GM21381 (cell line): ENCODE data around the gene ZNF423.

Experiments
- ATAC-seq: cut with Tn5 transposase; IDR thresholded peaks from one replicate; pipeline ENCODE4 v1.9.1; 2021; ENCODE audit warnings: mild to moderate bottlenecking, moderate library complexity; ENCODE audit not compliant: unreplicated experiment

ZNF423 gene

GRCh38 chr16:49788986-49789385, 66.9 kb downstream of the ZNF423 start:
- no peak for ATAC-seq

GRCh38 chr16:49788572-49788971, 67.3 kb downstream of the ZNF423 start:
- ATAC-seq, result no peak

DNA sequence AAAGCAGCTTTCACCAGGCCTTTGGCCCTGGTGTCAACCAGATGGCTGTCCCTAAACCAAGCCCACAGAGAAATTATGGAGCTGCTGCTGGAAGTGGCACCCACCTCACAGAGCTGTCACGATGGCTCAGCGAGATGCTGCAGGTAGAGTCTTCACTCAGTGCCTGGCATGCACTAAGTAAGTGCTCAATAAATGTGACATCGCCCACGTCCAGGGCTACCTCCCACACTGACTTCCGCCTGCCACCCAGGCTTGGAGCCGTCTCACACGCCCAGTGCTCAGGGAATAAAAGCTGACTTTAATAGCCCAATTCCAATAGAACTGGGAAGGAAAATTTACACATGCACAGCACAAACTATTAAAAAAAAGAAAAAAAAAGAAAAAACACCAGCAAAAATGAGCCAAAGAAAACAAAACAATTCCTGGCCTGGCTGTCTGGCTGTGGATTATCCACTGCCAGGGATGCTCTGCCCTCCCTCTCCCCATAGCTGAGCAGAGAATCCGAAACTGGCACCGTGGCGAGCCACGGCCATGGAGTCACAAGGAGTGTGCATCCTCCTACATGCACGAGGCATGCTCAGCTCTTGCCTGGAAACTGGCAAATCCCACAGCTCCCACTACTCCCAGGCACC, 68.9 kb downstream of the ZNF423 start:
- no peak for ATAC-seq

- ATAC-seq, result no peak
Observed at GRCh38 chr16:49785970-49786369, 69.9 kb downstream of the ZNF423 start.

GRCh38 chr16:49782405-49782804, 73.5 kb downstream of the ZNF423 start:
- ATAC-seq, result no peak

- no peak for ATAC-seq
Observed at GRCh38 chr16:49781401-49781800, 74.5 kb downstream of the ZNF423 start.

GRCh38 chr16:49780433-49780832, 75.5 kb downstream of the ZNF423 start:
- no peak for ATAC-seq

- no peak for ATAC-seq
Observed at GRCh38 chr16:49779979-49780378, 75.9 kb downstream of the ZNF423 start.

GRCh38 chr16:49778202-49778930, 77.5 kb downstream of the ZNF423 start:
- no peak for ATAC-seq

DNA sequence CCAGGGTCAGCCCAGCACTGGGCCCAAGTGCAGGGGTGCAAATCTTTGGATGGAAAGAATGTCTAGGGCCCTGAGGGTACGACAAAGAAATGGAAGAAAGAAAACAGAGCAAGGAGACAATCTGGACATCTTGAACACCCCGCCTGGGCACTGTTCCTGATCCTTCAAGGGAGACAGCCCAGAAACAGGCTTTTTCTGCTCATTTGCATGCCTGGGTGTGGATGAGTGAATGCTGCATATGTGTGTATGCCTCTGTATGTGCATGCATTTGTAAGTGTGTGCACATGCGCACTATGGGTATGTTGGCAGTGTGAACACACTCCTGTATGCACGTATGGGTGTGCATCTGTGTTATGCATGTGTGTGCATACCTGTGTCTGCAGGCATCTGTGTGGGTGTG, 79.2 kb downstream of the ZNF423 start:
- no peak for ATAC-seq

DNA sequence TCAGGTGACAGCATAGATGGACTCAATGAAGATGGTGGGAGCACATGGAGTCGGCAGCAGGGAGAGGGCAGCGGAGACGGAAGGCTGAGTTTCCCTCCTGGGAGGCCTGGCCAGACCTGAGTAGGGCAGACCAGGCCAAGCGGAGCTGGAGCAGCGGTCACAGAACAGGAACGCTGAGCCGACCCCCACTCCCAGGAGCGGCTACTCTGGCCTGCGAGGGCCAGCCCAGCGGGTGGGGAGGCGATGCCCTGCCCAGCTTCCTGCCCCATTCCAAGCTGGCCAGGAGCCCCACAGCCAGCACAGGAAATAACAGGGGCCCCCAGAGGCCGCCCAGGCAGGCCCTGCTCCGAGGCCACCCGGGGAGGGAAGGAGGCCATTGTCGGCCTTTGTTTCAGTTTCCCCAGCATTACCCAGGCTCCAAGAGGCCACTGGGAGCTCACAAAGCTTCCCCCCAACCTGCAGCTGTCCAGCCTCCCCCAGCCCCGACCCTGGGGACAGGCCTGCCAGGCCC, 79.8 kb downstream of the ZNF423 start:
- no peak for ATAC-seq

GRCh38 chr16:49775581-49775980, 80.3 kb downstream of the ZNF423 start:
- ATAC-seq, result no peak

DNA sequence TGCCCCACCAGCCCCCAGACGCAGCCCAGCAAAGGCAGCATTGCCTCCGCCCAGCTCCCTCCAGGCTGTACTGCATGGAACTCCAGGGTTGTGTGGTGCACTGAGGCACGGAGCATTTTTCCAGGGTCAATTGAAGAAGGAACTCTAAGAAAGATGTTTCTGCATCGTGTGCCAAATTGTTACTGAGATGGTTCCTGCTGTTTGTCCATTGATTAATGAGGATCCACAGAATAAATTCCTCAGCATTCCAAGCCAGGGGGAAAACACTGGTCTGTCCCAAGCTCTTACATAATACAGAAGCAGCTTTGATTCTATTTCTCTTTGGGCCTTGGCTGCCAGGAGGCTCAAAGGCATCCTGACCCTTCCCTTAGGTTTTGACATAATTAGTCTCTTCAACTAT, 80.9 kb downstream of the ZNF423 start:
- no peak for ATAC-seq

DNA sequence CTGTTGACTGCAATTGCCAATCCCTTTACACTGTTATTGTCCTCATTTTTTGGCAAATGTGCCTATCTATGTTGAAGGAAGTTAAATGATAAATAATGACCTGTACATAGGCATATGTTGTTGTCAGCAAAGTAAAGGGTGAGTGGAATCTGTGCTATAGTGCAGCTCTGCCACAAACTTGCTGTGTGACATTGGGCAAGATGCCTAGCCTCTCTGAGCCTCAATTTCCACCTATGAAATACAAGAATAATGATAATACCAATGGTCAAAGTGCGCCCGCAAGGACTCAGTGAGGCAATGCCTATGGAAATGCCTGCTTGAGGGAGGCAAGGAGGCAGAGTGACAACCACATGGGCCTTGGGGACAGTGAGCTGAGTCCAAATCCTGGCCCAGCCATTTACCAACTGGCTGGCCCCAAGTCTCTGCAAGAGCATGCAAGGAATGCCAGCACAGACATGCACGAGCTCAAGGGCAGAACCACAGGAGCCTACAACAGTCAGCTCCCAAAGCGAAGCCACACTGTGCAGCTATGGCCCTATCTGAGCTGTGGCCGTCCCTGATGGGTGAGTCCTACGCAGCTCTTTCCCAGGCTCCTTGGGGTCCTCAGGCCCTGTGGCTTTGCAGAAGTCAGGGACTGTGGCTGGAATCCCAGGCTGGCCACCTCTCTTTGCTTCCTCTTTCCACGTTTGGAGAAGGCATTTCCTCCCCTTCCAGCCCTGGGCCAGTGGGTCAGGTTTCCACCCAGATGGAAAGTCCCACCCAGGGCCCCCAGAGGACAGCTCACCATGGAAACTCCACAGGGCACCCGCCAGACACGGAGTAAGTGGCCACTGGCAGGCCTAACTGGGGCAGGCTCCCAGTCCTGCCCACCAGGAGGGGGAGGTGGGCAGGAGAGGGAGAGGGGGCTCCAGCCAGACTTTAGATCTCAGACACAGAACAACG, 82.1 kb downstream of the ZNF423 start:
- ATAC-seq, result no peak

DNA sequence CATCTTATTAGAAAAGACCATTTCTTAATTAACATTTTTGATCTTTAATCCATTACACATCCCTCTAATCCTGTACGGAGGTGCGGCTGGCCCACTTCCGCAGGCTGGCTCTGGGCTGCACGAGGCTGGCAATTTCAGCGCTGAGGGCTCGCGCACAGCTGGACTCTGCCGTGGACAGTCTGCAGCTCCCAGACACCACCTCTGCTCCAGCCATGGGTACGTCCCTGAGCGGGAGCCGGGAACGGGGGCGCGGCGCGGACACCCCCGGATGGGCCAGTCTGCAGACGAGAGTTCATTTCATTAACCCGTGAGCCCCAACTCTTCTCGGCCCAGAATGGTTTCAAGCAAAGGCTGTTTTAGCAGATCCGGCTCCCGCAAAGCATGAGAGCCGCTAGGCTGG, 87.9 kb downstream of the ZNF423 start:
- ATAC-seq, result no peak

- no peak for ATAC-seq
Observed at GRCh38 chr16:49767414-49767813, 88.5 kb downstream of the ZNF423 start.

- no peak for ATAC-seq
Observed at GRCh38 chr16:49766225-49766624, 89.7 kb downstream of the ZNF423 start.

GRCh38 chr16:49763826-49764225, 92.1 kb downstream of the ZNF423 start:
- ATAC-seq, result no peak

- no peak for ATAC-seq
Observed at GRCh38 chr16:49760815-49761214, 95.1 kb downstream of the ZNF423 start.

DNA sequence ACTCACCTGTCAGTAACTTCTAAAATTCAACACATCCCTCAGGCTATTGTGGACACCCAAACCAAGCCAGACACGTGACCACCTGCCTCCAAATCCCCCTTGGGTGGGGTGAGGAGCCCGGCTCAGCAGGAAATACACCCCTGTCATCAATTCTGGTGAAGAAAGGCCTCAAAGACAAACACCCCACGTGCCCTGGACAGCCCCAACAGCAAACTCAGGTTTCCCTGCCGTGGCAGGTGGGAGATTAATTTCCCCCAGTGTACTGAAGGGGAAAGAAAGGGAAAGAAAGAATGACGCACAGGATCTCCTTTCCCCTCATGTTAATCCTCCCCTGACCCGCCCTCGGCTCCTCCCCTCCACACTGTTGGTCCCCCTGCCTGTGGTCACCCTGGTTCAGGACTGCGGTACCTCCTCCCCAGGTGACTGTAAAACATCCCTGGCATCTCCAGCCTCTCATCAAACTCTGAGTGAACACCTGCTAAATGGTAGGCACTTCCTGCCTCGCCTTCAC, 98.3 kb downstream of the ZNF423 start:
- ATAC-seq, result no peak
